Measurements from ENCODE around the gene RSPH3.
"Not testable (repeated sequence)": the region's sequence is repeated elsewhere in the genome, so short reads cannot be mapped to it uniquely, and the experiment has no call there.

The RSPH3 gene, protein sequence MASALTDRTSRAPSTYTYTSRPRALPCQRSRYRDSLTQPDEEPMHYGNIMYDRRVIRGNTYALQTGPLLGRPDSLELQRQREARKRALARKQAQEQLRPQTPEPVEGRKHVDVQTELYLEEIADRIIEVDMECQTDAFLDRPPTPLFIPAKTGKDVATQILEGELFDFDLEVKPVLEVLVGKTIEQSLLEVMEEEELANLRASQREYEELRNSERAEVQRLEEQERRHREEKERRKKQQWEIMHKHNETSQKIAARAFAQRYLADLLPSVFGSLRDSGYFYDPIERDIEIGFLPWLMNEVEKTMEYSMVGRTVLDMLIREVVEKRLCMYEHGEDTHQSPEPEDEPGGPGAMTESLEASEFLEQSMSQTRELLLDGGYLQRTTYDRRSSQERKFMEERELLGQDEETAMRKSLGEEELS

DNA sequence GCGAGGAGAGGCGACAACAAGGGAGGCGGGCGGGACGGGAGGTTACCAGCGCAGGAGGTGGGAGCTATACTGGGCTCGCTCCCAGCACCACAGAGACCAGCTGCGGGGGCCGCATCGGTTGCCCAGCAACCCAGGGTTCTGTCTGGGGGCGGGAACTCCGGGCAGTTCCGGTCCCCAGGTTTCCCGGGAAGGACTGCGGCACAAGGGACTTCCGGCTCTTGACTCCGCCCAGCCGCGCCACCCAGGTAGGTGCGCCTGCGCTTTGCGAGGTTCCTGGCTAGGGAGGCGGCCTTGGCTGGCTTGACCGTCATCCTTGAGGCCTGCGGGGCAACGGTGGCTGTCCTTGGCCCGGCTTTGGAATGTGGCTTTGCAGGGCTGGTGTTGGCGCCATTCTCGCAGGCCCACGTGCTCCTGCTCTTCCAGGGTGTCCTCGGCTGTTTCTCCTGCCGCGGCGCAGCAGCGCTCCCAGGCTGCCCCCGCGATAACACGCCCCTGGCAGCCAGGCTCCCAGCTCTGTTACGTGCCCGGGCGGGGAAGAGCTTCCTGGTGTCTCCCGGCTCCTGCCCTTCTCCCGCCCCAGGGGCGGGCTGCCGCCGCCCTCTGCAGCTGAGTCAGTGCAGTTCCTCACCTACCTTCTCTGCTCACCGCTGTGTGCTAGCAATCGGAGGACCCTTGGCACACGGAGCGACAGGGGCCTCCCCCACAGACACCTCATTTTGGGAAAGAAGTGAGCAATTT is at the start of gene RSPH3:
Gene RSPH3 (minus strand): TSS at position 537 of the 738 bp plus-strand sequence. CDS start 652 bp downstream, outside the sequence.
- peak; percentile 93 to 96 for DNase-seq

DNA sequence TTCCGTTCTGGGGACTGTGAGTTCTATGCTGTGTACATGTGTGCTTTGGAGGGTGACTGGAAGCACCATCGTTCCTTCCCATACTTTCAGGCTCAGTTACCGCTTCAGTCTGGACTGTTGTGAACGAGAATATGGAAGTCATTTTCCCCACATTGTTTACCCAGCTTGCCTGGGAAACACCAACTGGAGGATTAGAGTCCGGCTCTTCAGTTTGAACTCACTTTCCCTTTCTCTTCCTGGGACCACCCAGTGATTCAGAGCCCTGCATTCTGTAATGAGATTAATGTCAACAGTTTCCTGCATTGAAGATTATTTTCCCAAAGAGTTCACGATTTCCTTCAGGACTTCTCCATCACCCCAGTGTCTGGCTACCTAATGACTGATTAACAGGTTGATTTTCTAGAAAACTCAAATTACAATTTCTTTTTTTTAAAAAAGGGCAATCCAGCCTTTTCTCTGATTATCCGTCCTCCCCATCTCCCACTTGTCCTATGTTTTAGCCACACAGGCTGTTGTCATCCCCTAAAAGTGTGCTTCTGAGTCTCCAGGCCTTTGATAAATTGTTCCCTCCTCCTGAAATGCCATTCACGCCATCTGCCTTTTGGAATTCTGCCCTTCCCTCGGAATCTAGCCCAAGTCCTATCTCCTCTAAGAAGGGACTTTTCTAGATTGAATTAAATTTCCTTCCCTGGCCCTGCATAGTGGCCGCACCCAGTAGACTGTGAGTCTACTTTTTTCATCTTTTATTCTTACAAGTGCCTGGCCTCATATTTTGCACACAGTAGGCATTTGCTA is 48.1 kb upstream of the RSPH3 start:
- no peak for DNase-seq

DNA sequence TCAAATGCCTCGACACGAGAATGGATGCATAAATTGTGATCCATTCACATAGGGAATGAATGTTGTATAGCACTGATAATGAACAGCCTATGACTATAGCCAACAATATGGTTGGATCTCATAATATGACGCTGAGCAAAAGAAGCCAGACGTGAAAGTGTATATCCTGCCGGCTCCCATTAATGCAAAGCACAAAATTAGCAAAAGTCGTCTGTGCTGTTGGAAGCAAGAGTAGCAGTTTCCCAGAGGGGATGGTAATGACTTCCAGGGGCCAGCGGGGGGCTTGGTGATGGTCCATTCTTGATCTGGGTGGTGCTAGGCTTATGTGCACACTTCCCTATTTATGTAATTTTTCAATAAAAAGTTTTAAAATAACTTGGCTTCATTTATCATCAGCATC is 45.8 kb upstream of the RSPH3 start:
- no peak for DNase-seq

DNA sequence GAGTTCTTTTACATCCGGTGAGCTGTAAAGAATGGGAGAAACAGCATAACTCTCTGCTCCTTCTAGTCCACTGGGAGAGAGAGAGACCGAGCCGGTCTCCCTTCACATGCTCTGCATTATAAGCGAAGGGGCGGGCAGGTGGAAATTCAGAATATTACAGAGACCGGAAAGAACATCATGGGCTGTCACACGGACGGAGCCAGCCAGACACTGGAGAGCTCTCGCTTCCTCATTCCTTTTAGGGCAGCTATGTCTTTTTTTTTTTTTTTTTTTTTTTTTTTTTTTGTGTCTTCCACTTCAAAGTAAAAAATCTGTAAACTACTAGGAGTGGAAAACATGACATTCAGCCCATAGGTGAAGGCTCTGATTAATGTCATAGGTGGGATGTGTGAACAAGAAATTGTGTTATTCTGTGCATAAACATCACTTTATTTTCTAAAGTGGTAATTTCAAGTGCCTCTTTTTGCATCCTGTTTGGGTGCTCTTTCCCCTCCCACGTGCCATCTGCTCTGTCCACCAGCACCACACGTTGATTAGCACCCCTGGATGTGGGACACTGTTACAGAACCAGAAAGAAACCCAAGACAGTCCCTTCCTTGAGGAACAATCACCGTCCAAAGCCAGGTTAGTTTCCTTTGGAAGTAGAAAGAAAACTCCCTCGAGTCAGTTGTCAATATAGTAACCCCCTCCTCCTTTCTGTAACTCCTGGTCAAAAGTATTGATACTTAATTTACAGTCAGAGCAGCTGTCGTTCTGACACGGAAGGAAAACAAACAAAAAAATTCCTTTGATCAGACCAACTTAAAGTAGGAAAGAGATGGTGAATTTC is 45.1 kb upstream of the RSPH3 start, which contains the start of gene TAGAP:
Gene TAGAP (minus strand): TSS at position 93 of the 829 bp plus-strand sequence. CDS start 845 bp downstream, outside the sequence.
- peak; percentile 80 to 88 for DNase-seq

DNA sequence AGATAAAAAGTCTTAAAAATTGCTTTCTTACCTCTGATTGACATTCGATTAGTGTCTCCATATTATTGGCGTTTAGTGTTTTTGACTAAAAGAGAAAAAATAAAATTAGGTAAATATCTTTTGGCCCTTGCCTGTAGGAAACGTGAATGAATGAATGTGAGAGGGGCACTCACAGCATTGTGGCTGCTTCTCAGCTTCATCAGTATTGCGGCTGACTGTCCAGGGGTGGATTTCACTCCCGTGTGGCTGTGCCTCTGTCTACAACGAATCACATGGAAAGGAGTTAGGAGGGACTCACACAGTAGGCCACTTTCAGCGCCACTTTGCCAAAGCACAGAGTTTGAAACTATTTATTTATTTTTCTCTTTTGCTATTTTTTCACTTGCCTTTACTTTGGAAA is 43.9 kb upstream of the RSPH3 start:
- no peak for DNase-seq

DNA sequence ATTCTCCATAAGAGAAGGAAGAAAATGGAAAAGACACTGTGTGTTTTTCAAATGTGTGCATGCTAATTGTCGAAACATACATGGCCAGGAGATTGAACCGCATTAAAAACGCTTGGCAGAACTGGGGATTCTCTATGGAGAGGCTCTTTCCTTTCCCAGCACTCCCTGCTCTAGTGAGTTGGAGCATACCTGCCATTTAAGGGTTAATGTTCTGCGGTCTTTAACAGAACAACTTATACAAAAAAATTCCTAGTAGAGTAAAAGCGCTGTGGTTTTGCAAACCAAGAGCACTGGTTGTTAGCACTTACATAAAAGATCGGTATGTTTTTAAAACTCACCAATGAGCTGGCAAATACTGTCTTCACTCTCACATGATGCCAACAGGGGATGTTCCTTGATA is 43.2 kb upstream of the RSPH3 start:
- DNase-seq, result no peak

DNA sequence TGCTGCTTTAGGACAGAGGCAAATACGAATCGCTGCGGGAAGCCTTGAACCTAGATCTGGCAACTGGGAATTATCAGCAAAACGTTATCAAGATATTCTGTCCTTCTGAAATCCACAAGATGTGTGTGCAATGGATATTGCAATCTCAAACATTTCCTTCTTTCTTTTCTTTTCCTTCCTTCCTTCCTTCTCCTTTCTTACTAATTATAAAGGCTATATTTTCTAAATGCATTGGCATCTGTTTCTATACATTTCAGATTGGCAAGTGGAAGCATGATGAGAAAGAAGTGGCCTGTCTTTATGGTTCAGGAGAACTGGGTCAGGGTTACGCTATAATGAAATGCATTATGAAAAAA is 42.8 kb upstream of the RSPH3 start:
- no peak for DNase-seq

DNA sequence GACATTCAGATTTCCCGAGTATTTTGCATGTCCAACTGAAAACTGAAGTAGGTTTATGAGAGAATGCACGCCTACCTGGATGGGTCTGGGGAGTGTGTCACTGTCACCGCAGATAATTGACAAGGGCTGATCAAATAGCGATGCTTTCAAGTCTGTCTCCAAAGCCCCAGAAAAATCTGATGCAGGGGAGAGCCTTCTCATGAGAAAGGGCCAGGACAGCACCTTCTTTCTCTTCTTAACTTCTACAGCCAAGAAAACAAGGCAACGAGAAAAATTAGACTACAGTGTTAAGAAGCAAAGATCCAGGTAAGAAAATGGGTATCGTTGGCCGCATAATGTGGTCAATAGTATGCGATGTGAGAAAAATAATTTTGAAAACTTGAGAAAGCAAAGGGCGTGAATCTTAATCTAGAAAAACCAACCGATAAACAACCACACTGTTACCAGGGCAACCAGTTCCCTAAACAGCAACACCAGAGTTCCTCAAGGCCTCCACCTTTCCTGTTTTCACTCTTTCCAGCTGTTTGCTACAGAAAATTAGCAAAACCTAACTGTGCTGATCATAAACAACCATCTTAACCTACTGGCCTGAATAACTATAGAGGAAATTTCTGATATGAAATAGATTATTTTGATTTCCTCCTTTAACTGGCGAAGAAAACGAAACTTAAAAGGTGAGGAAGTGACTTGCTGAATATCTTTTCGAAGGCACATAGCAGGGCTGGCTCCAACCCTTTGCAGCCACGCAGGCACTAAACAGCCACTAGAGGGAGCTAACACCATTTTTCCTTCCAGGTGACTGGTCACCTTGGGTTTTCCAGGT is 42.2 kb upstream of the RSPH3 start:
- DNase-seq, result peak; percentile 67 to 73

DNA sequence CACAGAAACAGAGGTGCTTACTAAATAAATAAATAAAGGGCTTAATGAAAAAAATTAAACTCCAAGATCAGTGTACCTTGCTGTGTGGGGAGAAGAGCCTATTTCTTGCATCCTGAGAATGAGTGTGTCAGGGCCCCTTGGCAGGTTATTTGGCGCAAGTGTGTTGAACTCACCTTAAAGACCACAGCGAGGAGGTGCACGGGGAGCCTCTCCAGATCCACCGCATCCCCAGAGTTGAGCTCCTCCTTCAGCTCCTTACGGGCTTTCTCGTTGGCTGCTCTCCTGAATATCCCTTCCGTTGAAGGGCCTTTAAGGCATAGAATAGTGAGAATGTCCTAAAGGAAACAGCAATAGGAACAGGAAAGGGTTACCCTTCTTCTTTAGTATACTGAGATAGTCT is 41.2 kb upstream of the RSPH3 start:
- no peak for DNase-seq

DNA sequence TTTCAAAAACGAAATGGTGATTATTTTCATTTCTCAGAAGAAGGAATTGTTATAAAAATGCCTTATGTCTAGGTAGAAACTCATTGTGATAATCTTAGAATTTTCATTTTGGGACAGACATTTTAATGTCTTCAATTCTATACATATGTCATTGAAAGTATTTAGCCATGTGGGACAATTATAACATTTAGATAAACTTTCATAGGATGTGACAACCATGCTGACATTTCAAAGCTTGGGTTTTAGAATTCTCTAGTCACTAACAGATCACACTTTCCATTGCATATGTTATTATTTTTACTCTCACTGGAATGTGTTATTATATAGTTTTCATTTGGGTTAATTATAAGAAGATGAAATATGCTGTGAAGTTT is 39.9 kb upstream of the RSPH3 start:
- no peak for DNase-seq

DNA sequence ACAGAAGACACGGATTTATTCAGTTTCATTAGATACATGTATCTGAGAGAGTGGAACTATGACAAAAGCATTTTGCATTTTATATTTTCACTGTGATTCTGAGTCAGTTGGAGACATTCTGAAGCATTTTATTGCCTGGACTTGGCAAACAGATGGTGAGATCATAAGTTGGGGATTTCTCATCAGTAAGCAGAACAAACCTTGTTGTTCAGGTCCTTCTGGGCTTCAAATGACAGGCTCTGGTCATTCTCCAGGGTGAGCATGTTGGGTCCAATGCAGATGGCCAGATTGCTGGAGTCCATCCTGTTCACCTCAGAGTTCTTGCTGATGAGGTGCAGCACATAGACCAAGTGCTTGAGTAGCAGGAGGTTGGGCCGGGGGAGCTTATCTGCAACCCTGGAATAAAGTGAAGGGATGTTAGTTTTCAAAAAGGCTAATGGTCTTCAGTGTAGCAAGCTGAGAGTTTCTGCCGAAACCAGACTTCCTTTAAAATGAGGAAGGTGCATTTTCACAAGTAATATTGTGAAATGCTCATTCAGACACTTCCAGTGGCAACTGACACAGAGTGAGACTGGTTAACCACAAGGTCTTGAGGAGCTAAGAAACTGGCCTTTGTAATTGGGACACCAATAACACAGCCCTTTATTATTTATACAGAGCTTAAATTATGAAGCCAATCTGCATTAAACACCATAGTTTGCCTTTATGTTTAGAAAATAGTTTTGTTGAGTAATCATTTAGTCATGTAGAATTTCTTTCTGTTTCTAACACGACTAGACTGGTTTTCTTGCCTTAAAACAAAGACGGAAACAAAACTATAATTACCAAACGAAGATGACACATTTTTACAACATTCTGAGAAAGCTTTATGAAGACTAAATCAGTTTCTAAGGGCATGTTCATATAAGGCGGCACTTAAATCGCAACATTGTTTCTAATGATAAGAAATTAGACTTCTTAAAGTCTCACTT is 39.2 kb upstream of the RSPH3 start:
- no peak for DNase-seq

DNA sequence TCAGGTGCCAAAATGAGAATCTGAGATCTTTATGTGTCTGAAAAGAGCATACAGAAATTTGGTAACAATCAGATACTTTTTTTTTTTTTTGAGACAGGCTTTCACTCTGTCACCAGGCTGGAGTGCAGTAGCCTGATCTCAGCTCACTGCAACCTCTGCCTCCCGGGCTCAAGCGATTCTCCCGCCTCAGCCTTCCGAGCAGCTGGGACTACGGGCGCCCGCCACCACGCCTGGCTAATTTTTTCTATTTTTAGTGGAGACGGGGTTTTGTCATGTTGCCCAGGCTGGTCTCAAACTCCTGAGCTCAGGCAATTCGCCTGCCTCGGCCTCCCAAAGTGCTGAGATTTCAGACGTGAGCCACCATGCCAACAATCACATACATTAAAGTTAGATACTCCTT is 38.3 kb upstream of the RSPH3 start:
- DNase-seq, result not testable (repeated sequence)

DNA sequence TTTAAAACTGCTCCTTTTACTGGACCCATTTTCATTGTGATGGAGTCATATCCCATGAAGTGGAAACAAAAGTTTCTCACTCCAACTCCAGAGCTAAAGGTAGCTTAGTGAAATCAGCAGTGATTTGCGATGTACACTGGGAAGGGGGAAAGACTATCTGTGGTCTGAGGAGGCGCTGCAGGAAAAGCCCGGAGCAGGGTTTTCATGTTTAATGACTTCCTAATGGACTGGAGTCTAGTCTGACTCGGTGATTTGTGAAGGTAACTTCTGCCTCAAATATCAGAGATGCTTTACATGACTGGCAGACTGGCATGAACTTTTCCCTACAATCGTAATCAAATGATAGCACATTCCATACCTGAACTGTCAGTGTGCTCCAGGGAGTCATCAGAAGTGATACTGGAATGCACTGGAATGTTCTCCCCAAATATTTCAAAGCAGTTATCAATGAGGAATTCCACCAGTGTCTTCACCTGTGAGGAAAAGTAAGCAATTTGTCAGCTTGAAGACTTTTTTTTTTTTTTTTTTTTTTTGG is 37.8 kb upstream of the RSPH3 start:
- DNase-seq, result no peak

DNA sequence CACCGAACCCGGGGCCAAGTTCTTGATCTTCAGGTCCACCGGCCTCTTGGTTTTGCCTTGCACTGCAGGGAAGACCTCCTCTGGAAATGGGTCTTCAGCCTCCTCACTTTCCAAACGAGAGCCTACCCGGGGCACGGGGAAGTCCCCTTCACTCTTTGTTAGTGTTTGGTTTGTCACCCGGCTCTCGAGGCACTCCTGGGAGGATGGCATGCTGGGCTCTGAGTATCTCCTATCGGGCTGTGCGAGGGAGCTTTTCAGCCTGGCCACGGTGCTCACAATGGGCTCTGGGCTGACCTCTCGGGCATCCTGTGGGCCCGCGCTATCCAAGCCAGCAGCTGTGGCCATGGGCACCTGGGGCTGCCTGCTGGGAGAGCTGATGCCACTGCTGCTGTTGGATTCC is 36.7 kb upstream of the RSPH3 start:
- DNase-seq, result no peak

DNA sequence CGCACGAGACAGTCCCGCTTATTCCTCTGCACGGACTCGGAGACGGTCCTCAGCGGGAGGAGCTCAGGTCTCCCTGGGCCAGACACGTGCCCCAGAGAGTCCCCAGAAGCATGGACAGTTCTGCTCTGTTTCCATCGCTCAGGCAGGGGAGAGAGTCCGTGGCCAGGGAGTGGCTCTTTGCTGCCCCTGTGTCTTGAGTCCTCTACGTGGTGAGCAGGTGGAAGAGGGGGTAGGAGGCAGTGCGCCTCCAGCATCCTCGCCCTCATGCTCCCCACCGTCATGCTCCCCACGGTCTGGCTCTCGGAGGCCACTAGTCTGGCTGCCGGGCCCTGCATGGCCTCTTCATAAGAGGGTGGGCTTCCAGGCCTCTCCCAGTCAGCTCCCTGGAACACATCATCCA is 35.9 kb upstream of the RSPH3 start:
- no peak for DNase-seq

DNA sequence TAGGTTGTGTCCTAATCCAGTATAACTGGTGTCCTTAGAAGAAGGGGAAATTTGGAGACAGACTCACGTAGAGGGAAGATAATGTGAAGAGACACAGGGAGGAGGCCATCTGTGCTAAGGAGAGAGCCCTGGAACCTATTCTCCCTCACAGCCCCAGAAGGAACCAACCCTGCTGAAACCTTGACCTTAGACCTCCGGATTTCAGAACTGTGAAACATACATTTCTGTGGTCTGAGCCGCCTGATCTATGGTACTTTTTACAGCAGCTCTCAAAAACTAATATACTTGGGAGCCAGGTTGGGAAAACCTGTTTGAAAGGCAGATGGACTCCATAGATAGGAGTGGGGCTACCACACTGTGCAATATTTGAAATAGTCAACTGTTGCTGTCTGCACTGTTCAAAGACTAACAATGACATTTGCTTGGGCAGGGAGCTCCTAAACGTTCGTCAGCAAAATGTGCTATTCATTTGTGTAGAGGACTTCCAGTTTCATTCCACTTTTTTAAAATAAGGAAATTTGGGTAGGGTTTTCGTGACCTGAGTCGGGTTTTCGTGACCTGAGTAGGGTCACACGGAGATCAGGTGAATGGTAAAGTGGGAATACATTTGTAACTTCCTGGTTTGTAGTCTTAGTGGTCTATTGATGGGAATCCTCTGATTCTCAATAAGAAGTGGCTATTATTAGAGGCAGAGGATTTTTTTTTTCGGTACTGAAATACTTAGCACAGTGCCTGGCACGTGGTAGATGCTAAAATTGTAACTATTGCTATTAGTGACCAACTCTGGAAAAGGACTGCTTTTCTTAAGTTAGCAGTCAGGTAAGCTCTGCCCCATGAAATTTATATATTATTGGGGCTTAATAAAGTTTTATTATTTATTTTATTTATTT is 33.4 kb upstream of the RSPH3 start:
- no peak for DNase-seq

DNA sequence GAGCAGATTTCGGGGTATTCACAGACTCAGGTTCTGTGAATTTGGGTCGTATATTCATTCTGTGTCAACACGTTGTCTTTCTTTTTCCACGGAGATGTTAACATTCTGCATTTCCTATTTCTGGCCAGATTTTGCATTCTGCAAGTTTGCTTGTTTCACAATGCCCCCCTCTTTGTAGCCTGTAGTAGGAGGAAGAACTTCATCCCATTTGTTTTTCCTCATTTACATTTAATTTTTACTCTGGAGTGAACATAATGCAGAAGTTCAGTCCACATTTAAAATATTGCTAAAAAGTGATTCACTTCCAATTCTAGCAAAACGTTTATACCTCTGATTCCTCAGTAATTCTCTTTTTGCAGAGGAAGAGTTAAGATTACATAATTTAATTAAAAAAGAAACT is 31.8 kb upstream of the RSPH3 start:
- DNase-seq, result no peak

DNA sequence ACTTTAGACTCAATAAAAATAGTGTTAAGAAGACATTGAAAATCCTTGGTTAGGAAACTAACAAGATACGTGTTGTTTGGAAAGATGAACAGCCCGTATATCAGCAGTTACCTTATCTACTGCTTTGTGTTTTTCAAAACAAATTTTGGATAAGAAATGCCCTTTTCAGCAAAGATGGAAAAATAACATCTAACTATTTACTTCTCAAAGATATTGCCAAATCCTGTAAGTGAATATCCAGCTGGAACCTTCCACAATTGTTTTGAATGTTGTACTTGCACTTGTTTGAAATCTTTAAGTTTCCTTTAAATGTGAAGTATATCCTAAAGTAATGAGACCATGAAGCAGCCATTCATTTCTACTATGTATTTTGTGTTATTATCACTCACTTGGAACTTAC is 30.2 kb upstream of the RSPH3 start:
- DNase-seq, result no peak

DNA sequence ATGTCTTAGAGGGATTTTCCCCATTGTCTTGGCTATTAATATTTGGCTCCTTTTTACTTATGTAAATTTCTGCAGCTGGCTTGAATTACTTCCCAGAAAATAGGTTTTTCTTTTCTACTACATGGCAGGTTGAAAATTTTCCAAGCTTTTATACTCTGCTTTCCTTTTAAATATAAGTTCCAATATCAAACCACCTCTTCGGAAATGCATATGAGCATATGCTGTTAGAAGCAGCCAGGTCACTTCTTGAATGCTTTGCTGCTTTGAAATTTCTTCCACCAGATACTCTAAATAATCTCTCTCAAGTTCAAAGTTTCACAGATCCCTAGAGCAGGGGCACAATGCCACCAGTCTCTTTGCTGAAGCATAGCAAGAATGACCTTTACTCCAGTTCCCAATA is 25.2 kb upstream of the RSPH3 start:
- not testable (repeated sequence) for DNase-seq
